Vagina (tissue), 2 donors: ENCODE data around the gene ANKRD60. TPM values are rescaled to one million over a fixed set of nuclear protein-coding genes. Genes with fewer than 3 reads are reported as not detected.

Experiments
- DNase-seq, 2 donors: peaks; one replicate each; pipeline ENCODE4 v3.0.0-alpha.2; 2017; ENCODE audit errors: extremely low spot score in 2 of 2
- H3K27ac ChIP-seq: fragments of 200-600 bp; sonication (generic); one replicate; pipeline ENCODE4 v1.5.1; 2019
- H3K27me3 ChIP-seq: fragments of 200-600 bp; sonication (generic); one replicate; pipeline ENCODE4 v1.5.1; 2019
- H3K36me3 ChIP-seq, 2 donors: fragments of 200-600 bp; sonication (generic); one replicate each; pipeline ENCODE4 v1.5.1; 2017 to 2019
- H3K4me1 ChIP-seq: fragments of 200-600 bp; sonication (generic); one replicate; pipeline ENCODE4 v1.5.1; 2019
- H3K4me3 ChIP-seq, 2 donors: fragments of 200-600 bp; sonication (generic); 1 replicate in 1 of 2; 2 replicates in 1 of 2; pipeline ENCODE4 v1.5.1; 2016 to 2019
- H3K9me3 ChIP-seq: fragments of 200-600 bp; sonication (generic); one replicate; pipeline ENCODE4 v1.5.1; 2019
- CTCF ChIP-seq, 3 experiments: fragments of 450-650 bp in 2 of 3; fragments of 200-600 bp in 1 of 3; sonication (generic) in 1 of 3; IDR thresholded peaks; one replicate each; pipeline ENCODE4 v1.5.1; 2017 to 2019; ENCODE audit warnings: antibody characterized with exemption in 3 of 3, mild to moderate bottlenecking in 2 of 3, moderate library complexity in 2 of 3
- POLR2A ChIP-seq, 2 donors: fragments of 450-650 bp; IDR thresholded peaks; one replicate each; pipeline ENCODE4 v1.6.1; 2017; ENCODE audit warnings: antibody characterized with exemption in 2 of 2, mild to moderate bottlenecking in 2 of 2, moderate library complexity in 2 of 2
- POLR2AphosphoS5 ChIP-seq, 2 donors: sonication (generic); formaldehyde crosslinking; IDR thresholded peaks; one replicate each; pipeline ENCODE4 v1.9.0; 2017; ENCODE audit warnings: antibody characterized with exemption in 2 of 2, mild to moderate bottlenecking in 2 of 2, low read depth in 1 of 2; ENCODE audit not compliant: insufficient read depth in 1 of 2
- intact Hi-C: fragments of 100-400 bp; cut with DNase I; formaldehyde crosslinking; loops from one replicate; pipeline ENCODE4 v1.15.1; 2023
- total RNA-seq: library from RNA; depleted of rRNA; stranded (reverse); fragments of >200 nt; gene quantifications from one replicate; pipeline ENCODE4 v1.2.3, GENCODE V29; 2016

ANKRD60 gene
- total RNA-seq, 1 donor from 2014 or later, result not detected

- H3K4me1 ChIP-seq, result peaks cover 41% of the 10 kb centered on the region
- H3K36me3 ChIP-seq, result no peaks in the 10 kb centered on the region
- DNase-seq, result no peak
- TF ChIP-seq POLR2AphosphoS5 (IDR thresholded peaks at IDR 0.05; ENCODE audit: insufficient read depth in 1 of 2, low read depth in 1 of 2) (no peak), POLR2A (IDR thresholded peaks at IDR 0.05) (no peak), CTCF (IDR thresholded peaks at IDR 0.05) (no peak)
- H3K4me3 ChIP-seq, result no peak overlapping the region
- no peak overlapping the region for H3K27ac ChIP-seq
- intact Hi-C loops, result loop anchor here (5.0 to 10.0 kb wide), 2 partner anchors 303 to 525 kb away; no protein-coding TSS in a partner anchor
- H3K27me3 ChIP-seq, result no peaks in the 10 kb centered on the region
- H3K9me3 ChIP-seq, result no peaks in the 10 kb centered on the region
Observed at GRCh38 chr20:58177799-58178198, 50.7 kb downstream of the ANKRD60 start.

GRCh38 chr20:58175836-58176235 is 52.6 kb downstream of the ANKRD60 start:
- intact Hi-C loops, result loop anchor here (5.0 to 10.0 kb wide), 2 partner anchors 301 to 524 kb away; no protein-coding TSS in a partner anchor
- Histone ChIP-seq H3K27me3 (no peaks in the 10 kb centered on the region), H3K9me3 (no peaks in the 10 kb centered on the region), H3K4me3 (no peak overlapping the region), H3K27ac (peak overlapping the region; percentile 91), H3K4me1 (peaks cover 41% of the 10 kb centered on the region), H3K36me3 (no peaks in the 10 kb centered on the region)
- TF ChIP-seq POLR2AphosphoS5 (IDR thresholded peaks at IDR 0.05; ENCODE audit: insufficient read depth in 1 of 2, low read depth in 1 of 2) (no peak), CTCF (IDR thresholded peaks at IDR 0.05) (no peak), POLR2A (IDR thresholded peaks at IDR 0.05) (no peak)
- DNase-seq, result no peak

DNA sequence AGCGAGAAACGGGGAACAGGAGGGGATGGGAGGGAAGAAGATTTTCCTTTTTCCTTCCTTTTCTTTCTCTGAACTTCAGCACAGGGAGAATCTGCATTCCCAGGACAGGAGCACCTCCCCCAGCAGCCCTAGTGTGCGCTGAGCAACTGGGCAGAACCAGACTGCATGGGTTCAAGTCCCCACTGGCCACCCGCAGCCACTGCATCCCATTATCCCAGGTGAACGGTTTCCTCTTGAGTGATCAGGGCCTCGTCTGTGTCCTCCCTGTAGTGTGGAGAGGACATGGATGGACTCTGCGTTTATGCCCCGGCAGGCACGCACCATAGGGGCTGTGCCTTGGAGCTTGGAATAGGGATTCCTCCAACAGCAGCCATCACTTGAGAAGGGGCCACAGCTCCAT is 53.0 kb downstream of the ANKRD60 start:
- TF ChIP-seq CTCF (IDR thresholded peaks at IDR 0.05) (no peak), POLR2AphosphoS5 (IDR thresholded peaks at IDR 0.05; ENCODE audit: insufficient read depth in 1 of 2, low read depth in 1 of 2) (no peak), POLR2A (IDR thresholded peaks at IDR 0.05) (no peak)
- Histone ChIP-seq H3K27ac (peak overlapping the region; percentile 91), H3K27me3 (no peaks in the 10 kb centered on the region), H3K4me3 (peak overlapping the region; percentile 7 to 13), H3K36me3 (no peaks in the 10 kb centered on the region), H3K9me3 (no peaks in the 10 kb centered on the region), H3K4me1 (peaks cover 41% of the 10 kb centered on the region)
- intact Hi-C loops, result loop anchor here (5.0 to 10.0 kb wide), 2 partner anchors 301 to 523 kb away; no protein-coding TSS in a partner anchor
- no peak for DNase-seq

GRCh38 chr20:58174708-58175280 is 53.7 kb downstream of the ANKRD60 start:
- Histone ChIP-seq H3K27ac (peak overlapping the region; percentile 91), H3K4me1 (peaks cover 39% of the 10 kb centered on the region), H3K4me3 (peak overlapping the region; percentile 7 to 13), H3K27me3 (no peaks in the 10 kb centered on the region), H3K36me3 (no peaks in the 10 kb centered on the region), H3K9me3 (no peaks in the 10 kb centered on the region)
- intact Hi-C loops, result loop anchor here (5.0 to 10.0 kb wide), 2 partner anchors 300 to 522 kb away; no protein-coding TSS in a partner anchor
- no peak for TF ChIP-seq POLR2A (IDR thresholded peaks at IDR 0.05)
- TF ChIP-seq CTCF (IDR thresholded peaks at IDR 0.05), result no peak
- peak in 1 of 2 donors; percentile 11 for TF ChIP-seq POLR2AphosphoS5 (IDR thresholded peaks at IDR 0.05; ENCODE audit: insufficient read depth in 1 of 2, low read depth in 1 of 2)
- no peak for DNase-seq
